Vagina (tissue), 2 donors: ENCODE results near the gene PTRH1.

ENCODE experiments used
- POLR2A ChIP-seq, 2 donors: fragments of 450-650 bp; IDR thresholded peaks; one replicate each; pipeline ENCODE4 v1.6.1; 2017; ENCODE audit warnings: antibody characterized with exemption in 2 of 2, mild to moderate bottlenecking in 2 of 2, moderate library complexity in 2 of 2
- TF ChIP-seq, protein P1 (sequence below), 3 experiments: fragments of 450-650 bp in 2 of 3; fragments of 200-600 bp in 1 of 3; sonication (generic) in 1 of 3; IDR thresholded peaks; one replicate each; pipeline ENCODE4 v1.5.1; 2017 to 2019; ENCODE audit warnings: antibody characterized with exemption in 3 of 3, mild to moderate bottlenecking in 2 of 3, moderate library complexity in 2 of 3

DNA sequence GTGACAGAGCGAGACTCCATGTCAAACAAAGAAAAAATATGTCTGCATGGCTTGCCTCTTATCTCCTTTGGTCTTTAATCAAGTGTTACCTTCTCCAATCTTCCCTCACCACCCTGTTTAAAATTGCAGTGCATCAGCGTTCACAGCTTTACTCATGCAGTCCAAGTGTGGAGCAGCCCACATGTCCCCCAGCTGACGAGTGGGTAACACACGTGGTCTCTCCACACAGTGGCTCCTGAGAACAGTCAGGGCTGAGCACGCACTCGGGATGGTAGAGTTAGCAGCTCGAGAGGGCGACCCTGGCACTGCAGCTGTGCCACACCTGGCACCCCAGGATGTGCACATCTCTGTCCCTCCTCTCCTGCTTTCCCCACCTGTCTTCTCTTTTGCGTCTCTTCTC, 34.6 kb downstream of the PTRH1 start:
- TF ChIP-seq POLR2A (IDR thresholded peaks at IDR 0.05), result no peak
- TF ChIP-seq, protein P1, sequence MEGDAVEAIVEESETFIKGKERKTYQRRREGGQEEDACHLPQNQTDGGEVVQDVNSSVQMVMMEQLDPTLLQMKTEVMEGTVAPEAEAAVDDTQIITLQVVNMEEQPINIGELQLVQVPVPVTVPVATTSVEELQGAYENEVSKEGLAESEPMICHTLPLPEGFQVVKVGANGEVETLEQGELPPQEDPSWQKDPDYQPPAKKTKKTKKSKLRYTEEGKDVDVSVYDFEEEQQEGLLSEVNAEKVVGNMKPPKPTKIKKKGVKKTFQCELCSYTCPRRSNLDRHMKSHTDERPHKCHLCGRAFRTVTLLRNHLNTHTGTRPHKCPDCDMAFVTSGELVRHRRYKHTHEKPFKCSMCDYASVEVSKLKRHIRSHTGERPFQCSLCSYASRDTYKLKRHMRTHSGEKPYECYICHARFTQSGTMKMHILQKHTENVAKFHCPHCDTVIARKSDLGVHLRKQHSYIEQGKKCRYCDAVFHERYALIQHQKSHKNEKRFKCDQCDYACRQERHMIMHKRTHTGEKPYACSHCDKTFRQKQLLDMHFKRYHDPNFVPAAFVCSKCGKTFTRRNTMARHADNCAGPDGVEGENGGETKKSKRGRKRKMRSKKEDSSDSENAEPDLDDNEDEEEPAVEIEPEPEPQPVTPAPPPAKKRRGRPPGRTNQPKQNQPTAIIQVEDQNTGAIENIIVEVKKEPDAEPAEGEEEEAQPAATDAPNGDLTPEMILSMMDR (IDR thresholded peaks at IDR 0.05), result no peak
